Measurements from ENCODE around the gene SDHA.
"Not testable (repeated sequence)": the region's sequence is repeated elsewhere in the genome, so short reads cannot be mapped to it uniquely, and the experiment has no call there.

Gene SDHA

DNA sequence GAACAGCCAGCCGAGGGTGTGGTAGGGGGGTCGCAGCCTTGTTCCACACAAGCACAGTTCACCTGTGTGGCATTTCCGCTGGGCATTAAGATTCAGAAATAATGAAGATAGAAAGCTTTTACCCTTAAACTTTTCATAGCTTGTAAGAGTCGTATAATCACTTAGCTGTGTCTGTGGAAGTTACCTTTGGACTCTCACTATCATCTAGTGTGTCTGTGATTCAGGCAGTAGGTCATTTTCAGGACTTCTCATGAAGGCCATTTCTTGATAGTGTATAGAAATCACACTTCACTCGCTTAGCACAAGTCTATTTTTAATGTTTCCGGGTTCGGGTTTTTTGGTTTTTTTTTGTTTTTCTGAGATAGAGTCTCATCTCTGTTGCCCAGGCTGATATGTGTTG lies 37.0 kb downstream of the SDHA start:
- H2BK15ac ChIP-seq (ENCODE audit: low read length); H4K91ac ChIP-seq (ENCODE audit: low read depth, low read length, poor library complexity); H3K27ac ChIP-seq (replicated peaks; ENCODE audit: low read length); H3K23ac ChIP-seq (ENCODE audit: low read depth, low read length, poor library complexity); H2AFZ ChIP-seq (ENCODE audit: low read length); H2BK12ac ChIP-seq (ENCODE audit: low read length); H2BK5ac ChIP-seq (ENCODE audit: low read length); H3K4me1 ChIP-seq (ENCODE audit: control insufficient read depth in 2 of 2, insufficient read depth in 1 of 2, low read depth in 1 of 2, low read length in 2 of 2); H3K79me1 ChIP-seq (ENCODE audit: low read depth, low read length); H4K8ac ChIP-seq (ENCODE audit: low read depth, low read length); H3K4me3 ChIP-seq (ENCODE audit: low read length in 2 of 2); H3K9ac ChIP-seq (ENCODE audit: low read depth, low read length, poor library complexity); H3K27me3 ChIP-seq (ENCODE audit: control insufficient read depth in 3 of 3, insufficient read depth in 3 of 3, low read depth in 1 of 3, low read length in 3 of 3); H3K4ac ChIP-seq (ENCODE audit: low read length); H2BK120ac ChIP-seq (ENCODE audit: low read depth, low read length); H2AK5ac ChIP-seq (ENCODE audit: low read depth, low read length); H3K14ac ChIP-seq (ENCODE audit: low read length); H3K4me2 ChIP-seq (ENCODE audit: insufficient read depth, low read length, poor library complexity, severe bottlenecking); DNase-seq (ENCODE audit: low spot score); H3K18ac ChIP-seq (ENCODE audit: low read length): not testable (repeated sequence)
- no CpG with 5 or more reads among the region's 7 CpGs for WGBS, 2 donors (ENCODE audit: extremely low coverage in 2 of 2, insufficient read length in 2 of 2, insufficient replicate concordance in 1 of 2)
- Histone ChIP-seq H3K9me3 (replicated peaks in 1 of 2; ENCODE audit: control insufficient read depth in 2 of 2, insufficient read depth in 1 of 2, low read depth in 1 of 2, low read length in 2 of 2) (peaks cover 2 to 12% of the 10 kb centered on the region in 2 donors), H3K36me3 (replicated peaks in 1 of 2; ENCODE audit: control insufficient read depth in 2 of 2, insufficient read depth in 2 of 2, low read length in 2 of 2) (peaks cover 23 to 69% of the 10 kb centered on the region in 2 donors)

- not testable (repeated sequence) for H2BK5ac ChIP-seq (ENCODE audit: low read length); H2AFZ ChIP-seq (ENCODE audit: low read length)
Measured at GRCh38 chr5:256347-256746, 38.2 kb downstream of the SDHA start.

DNA sequence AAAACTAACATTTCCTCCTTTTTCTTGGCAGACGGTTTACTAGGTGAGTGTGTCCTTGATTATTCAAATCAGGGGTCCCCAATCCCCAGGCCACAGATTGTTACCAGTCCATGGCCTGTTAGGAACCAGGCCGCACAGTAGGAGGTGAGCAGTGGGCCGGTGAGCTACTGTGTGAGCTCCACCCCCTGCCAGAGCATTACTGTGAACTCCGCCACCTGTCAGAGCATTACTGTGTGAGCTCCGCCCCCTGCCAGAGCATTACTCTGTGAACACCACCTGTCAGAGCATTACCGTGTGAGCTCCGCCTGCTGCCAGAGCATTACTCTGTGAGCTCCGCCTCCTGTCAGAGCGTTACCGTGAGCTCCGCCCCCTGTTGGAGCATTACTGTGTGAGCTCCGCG lies 39.0 kb downstream of the SDHA start:
- Histone ChIP-seq H3K4ac (ENCODE audit: low read length) (no peak overlapping the region), H3K4me3 (ENCODE audit: low read length in 2 of 2) (no peak overlapping the region), H2AFZ (ENCODE audit: low read length) (no peak overlapping the region), H2BK120ac (ENCODE audit: low read depth, low read length) (no peak overlapping the region), H3K27me3 (ENCODE audit: control insufficient read depth in 3 of 3, insufficient read depth in 3 of 3, low read depth in 1 of 3, low read length in 3 of 3) (no peaks in the 10 kb centered on the region), H3K23ac (ENCODE audit: low read depth, low read length, poor library complexity) (no peak overlapping the region), H2AK5ac (ENCODE audit: low read depth, low read length) (no peak overlapping the region), H2BK5ac (ENCODE audit: low read length) (no peak overlapping the region), H3K4me2 (ENCODE audit: insufficient read depth, low read length, poor library complexity, severe bottlenecking) (no peak overlapping the region), H3K9me3 (replicated peaks in 1 of 2; ENCODE audit: control insufficient read depth in 2 of 2, insufficient read depth in 1 of 2, low read depth in 1 of 2, low read length in 2 of 2) (peaks cover 2 to 12% of the 10 kb centered on the region in 2 donors), H3K18ac (ENCODE audit: low read length) (no peak overlapping the region), H4K91ac (ENCODE audit: low read depth, low read length, poor library complexity) (no peak overlapping the region), H3K79me1 (ENCODE audit: low read depth, low read length) (peaks cover 3% of the 10 kb centered on the region), H4K8ac (ENCODE audit: low read depth, low read length) (no peak overlapping the region), H3K14ac (ENCODE audit: low read length) (no peak overlapping the region), H3K27ac (replicated peaks; ENCODE audit: low read length) (no peak overlapping the region), H3K9ac (ENCODE audit: low read depth, low read length, poor library complexity) (no peak overlapping the region), H2BK12ac (ENCODE audit: low read length) (no peak overlapping the region), H2BK15ac (ENCODE audit: low read length) (no peak overlapping the region), H3K4me1 (ENCODE audit: control insufficient read depth in 2 of 2, insufficient read depth in 1 of 2, low read depth in 1 of 2, low read length in 2 of 2) (no peaks in the 10 kb centered on the region), H3K36me3 (replicated peaks in 1 of 2; ENCODE audit: control insufficient read depth in 2 of 2, insufficient read depth in 2 of 2, low read length in 2 of 2) (peaks cover 19 to 52% of the 10 kb centered on the region in 2 donors)
- WGBS, 2 donors (ENCODE audit: extremely low coverage in 2 of 2, insufficient read length in 2 of 2, insufficient replicate concordance in 1 of 2) = no CpG with 5 or more reads among the region's 13 CpGs
- no peak for DNase-seq (ENCODE audit: low spot score)

More at GRCh38 chr5:256347-256746, 38.2 kb downstream of the SDHA start:
- H3K27me3 ChIP-seq (ENCODE audit: control insufficient read depth in 3 of 3, insufficient read depth in 3 of 3, low read depth in 1 of 3, low read length in 3 of 3); H3K27ac ChIP-seq (replicated peaks; ENCODE audit: low read length); H2BK12ac ChIP-seq (ENCODE audit: low read length); H3K79me1 ChIP-seq (ENCODE audit: low read depth, low read length); DNase-seq (ENCODE audit: low spot score); H3K18ac ChIP-seq (ENCODE audit: low read length); H3K4me1 ChIP-seq (ENCODE audit: control insufficient read depth in 2 of 2, insufficient read depth in 1 of 2, low read depth in 1 of 2, low read length in 2 of 2); H2AK5ac ChIP-seq (ENCODE audit: low read depth, low read length); H3K14ac ChIP-seq (ENCODE audit: low read length); H2BK120ac ChIP-seq (ENCODE audit: low read depth, low read length); H2BK15ac ChIP-seq (ENCODE audit: low read length); H3K4me3 ChIP-seq (ENCODE audit: low read length in 2 of 2); H3K23ac ChIP-seq (ENCODE audit: low read depth, low read length, poor library complexity); H4K91ac ChIP-seq (ENCODE audit: low read depth, low read length, poor library complexity); H3K4me2 ChIP-seq (ENCODE audit: insufficient read depth, low read length, poor library complexity, severe bottlenecking); H3K4ac ChIP-seq (ENCODE audit: low read length); H3K9ac ChIP-seq (ENCODE audit: low read depth, low read length, poor library complexity); H4K8ac ChIP-seq (ENCODE audit: low read depth, low read length): not testable (repeated sequence)
- peaks cover 2 to 12% of the 10 kb centered on the region in 2 donors for H3K9me3 ChIP-seq (replicated peaks in 1 of 2; ENCODE audit: control insufficient read depth in 2 of 2, insufficient read depth in 1 of 2, low read depth in 1 of 2, low read length in 2 of 2)
- no CpG with 5 or more reads among the region's 8 CpGs for WGBS, 2 donors (ENCODE audit: extremely low coverage in 2 of 2, insufficient read length in 2 of 2, insufficient replicate concordance in 1 of 2)
- H3K36me3 ChIP-seq (replicated peaks in 1 of 2; ENCODE audit: control insufficient read depth in 2 of 2, insufficient read depth in 2 of 2, low read length in 2 of 2) = peaks cover 22 to 58% of the 10 kb centered on the region in 2 donors

- H3K4me3 ChIP-seq (ENCODE audit: low read length in 2 of 2); H3K18ac ChIP-seq (ENCODE audit: low read length); H2BK15ac ChIP-seq (ENCODE audit: low read length); H3K14ac ChIP-seq (ENCODE audit: low read length); H3K4me1 ChIP-seq (ENCODE audit: control insufficient read depth in 2 of 2, insufficient read depth in 1 of 2, low read depth in 1 of 2, low read length in 2 of 2); H3K9me3 ChIP-seq (replicated peaks in 1 of 2; ENCODE audit: control insufficient read depth in 2 of 2, insufficient read depth in 1 of 2, low read depth in 1 of 2, low read length in 2 of 2); H2AFZ ChIP-seq (ENCODE audit: low read length); H2BK12ac ChIP-seq (ENCODE audit: low read length); H3K9ac ChIP-seq (ENCODE audit: low read depth, low read length, poor library complexity); H3K23ac ChIP-seq (ENCODE audit: low read depth, low read length, poor library complexity); H3K4ac ChIP-seq (ENCODE audit: low read length); H3K27me3 ChIP-seq (ENCODE audit: control insufficient read depth in 3 of 3, insufficient read depth in 3 of 3, low read depth in 1 of 3, low read length in 3 of 3); H4K8ac ChIP-seq (ENCODE audit: low read depth, low read length); H2BK5ac ChIP-seq (ENCODE audit: low read length); H2AK5ac ChIP-seq (ENCODE audit: low read depth, low read length); H4K91ac ChIP-seq (ENCODE audit: low read depth, low read length, poor library complexity); H3K27ac ChIP-seq (replicated peaks; ENCODE audit: low read length); H3K79me1 ChIP-seq (ENCODE audit: low read depth, low read length); DNase-seq (ENCODE audit: low spot score); H2BK120ac ChIP-seq (ENCODE audit: low read depth, low read length); H3K4me2 ChIP-seq (ENCODE audit: insufficient read depth, low read length, poor library complexity, severe bottlenecking): not testable (repeated sequence)
- no CpG with 5 or more reads among the region's 9 CpGs for WGBS, 2 donors (ENCODE audit: extremely low coverage in 2 of 2, insufficient read length in 2 of 2, insufficient replicate concordance in 1 of 2)
- peaks cover 14 to 31% of the 10 kb centered on the region in 2 donors for H3K36me3 ChIP-seq (replicated peaks in 1 of 2; ENCODE audit: control insufficient read depth in 2 of 2, insufficient read depth in 2 of 2, low read length in 2 of 2)
Measured at GRCh38 chr5:263275-263974, 45.3 kb downstream of the SDHA start.
